HG02759 (cell line): ENCODE data around the gene NOM1.
"Not testable (repeated sequence)": the region's sequence is repeated elsewhere in the genome, so short reads cannot be mapped to it uniquely, and the experiment has no call there.

ENCODE experiments used
- ATAC-seq: cut with Tn5 transposase; IDR thresholded peaks from one replicate; pipeline ENCODE4 v1.9.1; 2021; ENCODE audit warnings: mild to moderate bottlenecking, moderate library complexity; ENCODE audit not compliant: unreplicated experiment

The NOM1 gene

GRCh38 chr7:156949541-156950380 is at the start of gene NOM1:
NOM1 (plus strand) TSS chr7:156949712; CDS start chr7:156949738, 26 bp downstream.
- peak; percentile 97 for ATAC-seq

- ATAC-seq: not testable (repeated sequence)
Measured at GRCh38 chr7:156900093-156900492, 49.4 kb upstream of the NOM1 start.

GRCh38 chr7:156903232-156903909 is 46.1 kb upstream of the NOM1 start:
- ATAC-seq: no peak

GRCh38 chr7:156906200-156906649 is 43.3 kb upstream of the NOM1 start:
- ATAC-seq: no peak

GRCh38 chr7:156907656-156908055 is 41.9 kb upstream of the NOM1 start:
- no peak for ATAC-seq

- not testable (repeated sequence) for ATAC-seq
Measured at GRCh38 chr7:156909574-156910252, 39.8 kb upstream of the NOM1 start.

GRCh38 chr7:156918635-156919034 is 30.9 kb upstream of the NOM1 start:
- peak; percentile 49 for ATAC-seq

- ATAC-seq: peak; percentile 39
Measured at GRCh38 chr7:156919132-156919713, 30.3 kb upstream of the NOM1 start.

- no peak for ATAC-seq
Measured at GRCh38 chr7:156920076-156920475, 29.4 kb upstream of the NOM1 start.

- not testable (repeated sequence) for ATAC-seq
Measured at GRCh38 chr7:156920487-156921373, 28.8 kb upstream of the NOM1 start.

GRCh38 chr7:156922304-156922703 is 27.2 kb upstream of the NOM1 start:
- not testable (repeated sequence) for ATAC-seq

GRCh38 chr7:156925821-156926220 is 23.7 kb upstream of the NOM1 start:
- not testable (repeated sequence) for ATAC-seq

- no peak for ATAC-seq
Measured at GRCh38 chr7:156927571-156928405, 21.7 kb upstream of the NOM1 start.

GRCh38 chr7:156928406-156928747 is 21.1 kb upstream of the NOM1 start:
- ATAC-seq: no peak

- ATAC-seq: no peak
Measured at GRCh38 chr7:156929789-156930539, 19.5 kb upstream of the NOM1 start.

- ATAC-seq: no peak
Measured at GRCh38 chr7:156932006-156932405, 17.5 kb upstream of the NOM1 start.

- no peak for ATAC-seq
Measured at GRCh38 chr7:156935250-156935649, 14.3 kb upstream of the NOM1 start.

GRCh38 chr7:156936766-156937165 is 12.7 kb upstream of the NOM1 start:
- not testable (repeated sequence) for ATAC-seq
